Karpas-422 (cell line): Measurements from ENCODE around the gene UGT2B11. TPM values are rescaled to one million over a fixed set of nuclear protein-coding genes. Genes with fewer than 3 reads are reported as not detected.
"Not testable (repeated sequence)": the region's sequence is repeated elsewhere in the genome, so short reads cannot be mapped to it uniquely, and the experiment has no call there.

ENCODE experiments used
- DNase-seq: peaks from one replicate; pipeline ENCODE4 v3.0.0-alpha.2; 2015
- H2AFZ ChIP-seq: fragments of 200-600 bp; sonication (generic); 2 replicates; pipeline ENCODE4 v1.6.1; 2014; ENCODE audit warnings: antibody characterized with exemption, low read length, mixed read lengths
- H3K27ac ChIP-seq: fragments of 200-600 bp; sonication (generic); 2 replicates; pipeline ENCODE4 v1.5.1; 2014; ENCODE audit warnings: mild to moderate bottlenecking, low read length, moderate library complexity
- H3K27me3 ChIP-seq: fragments of 200-600 bp; sonication (generic); 2 replicates; pipeline ENCODE4 v1.6.1; 2014; ENCODE audit warnings: low read length, mixed read lengths
- H3K36me3 ChIP-seq: fragments of 200-600 bp; sonication (generic); 2 replicates; pipeline ENCODE4 v1.6.1; 2014; ENCODE audit warnings: low read length, mixed read lengths; ENCODE audit not compliant: insufficient read depth
- H3K4me1 ChIP-seq: fragments of 200-600 bp; sonication (generic); 2 replicates; pipeline ENCODE4 v1.6.1; 2014; ENCODE audit warnings: mild to moderate bottlenecking, low read length, mixed read lengths
- H3K4me2 ChIP-seq: fragments of 200-600 bp; sonication (generic); 2 replicates; pipeline ENCODE4 v1.6.1; 2014; ENCODE audit warnings: low read length, low read depth, mild to moderate bottlenecking; ENCODE audit not compliant: poor library complexity, severe bottlenecking
- H3K4me3 ChIP-seq: fragments of 200-600 bp; sonication (generic); 2 replicates; pipeline ENCODE4 v1.5.1; 2014; ENCODE audit warnings: mild to moderate bottlenecking, antibody characterized with exemption, low read length, mixed read lengths
- H3K79me2 ChIP-seq: fragments of 200-600 bp; sonication (generic); 2 replicates; pipeline ENCODE4 v1.6.1; 2014; ENCODE audit warnings: mild to moderate bottlenecking, low read length, mixed read lengths
- H3K9ac ChIP-seq: fragments of 200-600 bp; sonication (generic); 2 replicates; pipeline ENCODE4 v1.6.0; 2014; ENCODE audit warnings: low read length
- H3K9me2 ChIP-seq: fragments of 200-600 bp; sonication (generic), shearing (Covaris generic); replicated peaks from 2 replicates; pipeline ENCODE4 v1.6.0; 2014; ENCODE audit warnings: mild to moderate bottlenecking, low read length, moderate library complexity; ENCODE audit not compliant: insufficient read depth
- H3K9me3 ChIP-seq: fragments of 300-700, 200-600 bp; sonication (generic); 2 replicates; pipeline ENCODE4 v1.6.1; 2014; ENCODE audit warnings: low read length, mixed read lengths
- H4K20me1 ChIP-seq: fragments of 200-600 bp; sonication (generic); 2 replicates; pipeline ENCODE4 v1.6.1; 2014; ENCODE audit warnings: mild to moderate bottlenecking, antibody characterized with exemption, low read length, low read depth; ENCODE audit not compliant: insufficient read depth
- total RNA-seq: library from RNA; depleted of rRNA; stranded (reverse); fragments of >200 nt; shearing (Covaris generic); gene quantifications from 2 replicates; pipeline ENCODE4 v1.2.3, GENCODE V29; 2014; ENCODE audit warnings: low replicate concordance; rRNA removed

Gene UGT2B11
- not detected in 2 replicates for total RNA-seq

DNA sequence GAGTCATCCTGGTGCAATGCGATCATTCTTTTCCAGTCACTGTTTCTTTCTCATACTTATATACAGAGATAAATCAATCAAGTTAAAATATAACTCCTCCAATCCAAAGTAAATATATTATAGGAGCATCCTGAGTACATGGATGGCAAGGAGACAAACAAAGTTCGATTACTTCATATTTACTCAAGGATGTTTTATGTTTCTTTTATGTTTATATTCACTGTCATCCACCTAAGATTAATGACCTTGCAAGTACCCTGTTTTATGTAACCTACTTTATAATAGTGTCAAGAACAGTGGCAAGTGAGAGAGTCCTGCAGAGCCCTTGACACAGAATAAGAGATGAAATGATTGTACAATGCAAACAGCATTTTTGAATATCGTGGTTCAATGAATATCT lies at the start of gene UGT2B11:
Gene UGT2B11 (minus strand): TSS at position 33 of the 400 bp plus-strand sequence. CDS start 26 bp downstream, at position 7.
- no peaks in the 10 kb centered on the region for H3K9me3 ChIP-seq
- H3K79me2 ChIP-seq: no peaks in the 10 kb centered on the region
- H3K9me2 ChIP-seq: no peaks in the 10 kb centered on the region
- no peaks in the 10 kb centered on the region for H3K36me3 ChIP-seq
- H3K27me3 ChIP-seq: no peaks in the 10 kb centered on the region
- no peaks in the 10 kb centered on the region for H3K4me1 ChIP-seq
- H3K27ac ChIP-seq: no peak within 1 kb of the TSS
- H2AFZ ChIP-seq: no peak within 1 kb of the TSS
- H3K4me2 ChIP-seq: no peak within 1 kb of the TSS
- DNase-seq: no peak
- no peak within 1 kb of the TSS for H3K9ac ChIP-seq
- H3K4me3 ChIP-seq: no peak within 1 kb of the TSS
- H4K20me1 ChIP-seq: no peaks in the 10 kb centered on the region

DNA sequence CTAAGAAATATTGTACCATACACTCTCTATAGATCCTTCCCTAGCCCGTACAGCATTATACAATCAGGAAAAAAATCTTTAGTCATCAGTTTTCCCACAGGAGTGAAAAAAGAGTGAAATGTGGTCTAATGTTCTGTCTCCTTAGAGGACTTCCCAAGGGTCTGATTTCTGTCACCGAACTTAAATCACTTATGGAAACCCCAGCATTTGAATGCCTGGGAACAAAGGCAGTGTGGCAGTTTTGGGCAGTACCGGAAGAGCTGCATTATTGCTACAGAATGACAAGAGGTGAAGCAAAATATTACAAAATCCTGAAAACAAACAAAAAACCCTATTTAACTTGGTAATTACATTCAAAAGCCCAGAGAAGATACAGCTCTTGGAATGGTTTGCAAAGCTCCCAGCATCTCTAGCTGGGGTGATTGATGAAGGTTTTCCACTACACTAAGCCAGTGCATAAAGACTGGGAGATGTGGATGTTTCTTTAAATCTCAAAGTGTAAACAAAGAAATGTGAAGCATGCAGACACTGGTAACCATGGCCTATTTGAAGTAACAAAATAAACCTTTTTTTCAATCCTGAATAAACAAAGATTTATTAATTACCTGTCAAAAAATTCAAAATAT lies 38.7 kb upstream of the UGT2B11 start:
- not testable (repeated sequence) for DNase-seq, H3K9me3 ChIP-seq, H3K36me3 ChIP-seq, H3K4me2 ChIP-seq, H2AFZ ChIP-seq, H3K9me2 ChIP-seq, H3K79me2 ChIP-seq, H3K4me3 ChIP-seq, H3K27me3 ChIP-seq, H4K20me1 ChIP-seq, H3K4me1 ChIP-seq, H3K27ac ChIP-seq, H3K9ac ChIP-seq

DNA sequence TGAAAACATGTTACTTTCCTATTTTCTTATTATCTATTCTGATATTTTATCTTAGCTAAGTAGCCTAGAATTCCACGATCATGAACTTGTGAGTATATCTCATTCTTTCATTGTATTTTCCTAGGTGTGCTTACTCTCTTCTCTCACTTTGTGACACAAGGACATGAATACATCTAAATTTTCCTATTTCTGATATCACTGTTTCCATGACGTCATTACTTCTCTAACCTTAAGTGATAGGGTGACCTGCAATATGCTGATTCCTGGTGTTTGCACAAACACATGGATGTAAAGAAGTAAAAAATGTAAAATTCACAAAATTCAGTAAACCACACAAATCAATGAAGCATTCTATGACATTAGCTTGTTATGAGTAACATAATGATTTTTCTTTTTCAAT lies 36.3 kb upstream of the UGT2B11 start:
- not testable (repeated sequence) for H3K27me3 ChIP-seq, H3K9me2 ChIP-seq, H3K9ac ChIP-seq, H3K27ac ChIP-seq, H3K4me2 ChIP-seq, H2AFZ ChIP-seq, DNase-seq, H3K79me2 ChIP-seq, H3K9me3 ChIP-seq, H3K4me1 ChIP-seq, H3K36me3 ChIP-seq, H4K20me1 ChIP-seq, H3K4me3 ChIP-seq

DNA sequence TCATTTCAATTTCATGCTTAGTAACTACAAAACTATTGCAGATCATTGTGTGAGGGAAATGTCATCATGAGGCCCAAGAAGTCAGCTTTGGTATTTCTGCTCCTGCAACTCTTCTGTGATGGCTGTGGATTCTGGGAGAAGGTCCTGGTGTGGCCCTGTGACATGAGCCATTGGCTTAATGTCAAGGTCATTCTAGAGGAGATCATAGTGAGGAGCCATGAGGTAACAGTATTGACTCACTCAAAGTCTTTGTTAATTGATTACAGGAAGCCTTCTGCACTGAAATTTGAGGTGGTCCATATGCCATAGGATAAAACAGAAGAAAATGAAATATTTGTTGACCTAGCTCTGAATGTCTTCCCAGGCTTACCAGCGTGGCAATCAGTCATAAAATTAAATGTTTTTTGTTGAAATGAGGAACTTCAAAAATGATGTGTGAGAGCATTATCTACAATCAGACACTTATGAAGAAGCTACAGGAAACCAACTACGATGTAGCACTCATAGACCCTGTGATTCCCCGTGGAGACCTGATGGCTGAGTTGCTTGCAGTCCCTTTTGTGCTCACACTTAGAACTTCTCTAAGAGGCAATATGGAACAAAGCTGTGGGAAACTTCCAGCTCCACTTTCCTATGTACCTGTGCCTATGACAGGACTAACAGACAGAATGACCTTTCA lies 28.2 kb upstream of the UGT2B11 start:
- H3K79me2 ChIP-seq, H3K4me2 ChIP-seq, H3K27ac ChIP-seq, H3K4me3 ChIP-seq, H4K20me1 ChIP-seq, H3K36me3 ChIP-seq, H3K9me3 ChIP-seq, H3K9me2 ChIP-seq, H3K27me3 ChIP-seq, DNase-seq, H2AFZ ChIP-seq, H3K4me1 ChIP-seq, H3K9ac ChIP-seq: not testable (repeated sequence)

DNA sequence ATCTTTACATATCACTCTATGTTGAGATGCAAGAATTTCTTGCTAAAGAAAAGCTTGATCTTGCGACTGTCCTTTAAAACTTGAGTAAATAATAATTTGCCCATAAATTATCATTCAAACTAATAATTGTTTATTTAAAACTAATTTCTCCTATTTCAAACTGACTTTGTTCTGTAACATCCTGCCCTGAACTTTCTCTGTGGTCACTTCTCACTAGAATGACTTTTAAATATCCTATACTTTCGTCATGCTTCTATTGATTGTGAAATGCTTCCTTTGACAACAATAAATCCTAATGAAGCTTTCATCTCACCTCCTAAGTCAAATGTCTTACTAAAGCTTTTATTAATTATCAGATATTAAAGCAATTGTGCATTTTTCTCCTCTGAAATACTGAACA lies 27.2 kb upstream of the UGT2B11 start:
- not testable (repeated sequence) for H3K9me3 ChIP-seq, DNase-seq, H4K20me1 ChIP-seq, H3K9ac ChIP-seq, H3K36me3 ChIP-seq, H3K27ac ChIP-seq, H2AFZ ChIP-seq, H3K9me2 ChIP-seq, H3K4me2 ChIP-seq, H3K4me3 ChIP-seq, H3K4me1 ChIP-seq, H3K79me2 ChIP-seq, H3K27me3 ChIP-seq

DNA sequence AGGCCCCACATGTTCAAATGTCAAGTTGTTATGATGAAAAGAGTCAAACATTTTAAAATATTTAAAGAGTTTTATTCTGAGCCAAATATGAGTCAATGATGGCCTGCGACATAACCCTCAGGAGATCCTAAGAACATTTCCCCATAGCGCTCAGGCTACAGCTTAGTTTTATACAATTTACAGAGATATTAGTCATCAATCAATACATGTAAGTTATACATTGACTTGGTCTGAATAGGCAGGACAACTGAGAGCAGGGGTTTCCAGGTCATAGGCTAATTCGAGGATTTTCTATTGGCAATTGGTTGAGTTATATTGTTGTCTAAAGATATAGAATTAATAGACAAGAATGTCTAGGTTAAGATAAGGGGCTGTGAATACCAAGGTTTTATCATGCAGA lies 26.2 kb upstream of the UGT2B11 start:
- not testable (repeated sequence) for H3K9me2 ChIP-seq, H3K9ac ChIP-seq, H4K20me1 ChIP-seq, H2AFZ ChIP-seq, H3K4me1 ChIP-seq, H3K27ac ChIP-seq, H3K9me3 ChIP-seq, H3K36me3 ChIP-seq, H3K79me2 ChIP-seq, H3K4me3 ChIP-seq, H3K27me3 ChIP-seq, H3K4me2 ChIP-seq, DNase-seq

DNA sequence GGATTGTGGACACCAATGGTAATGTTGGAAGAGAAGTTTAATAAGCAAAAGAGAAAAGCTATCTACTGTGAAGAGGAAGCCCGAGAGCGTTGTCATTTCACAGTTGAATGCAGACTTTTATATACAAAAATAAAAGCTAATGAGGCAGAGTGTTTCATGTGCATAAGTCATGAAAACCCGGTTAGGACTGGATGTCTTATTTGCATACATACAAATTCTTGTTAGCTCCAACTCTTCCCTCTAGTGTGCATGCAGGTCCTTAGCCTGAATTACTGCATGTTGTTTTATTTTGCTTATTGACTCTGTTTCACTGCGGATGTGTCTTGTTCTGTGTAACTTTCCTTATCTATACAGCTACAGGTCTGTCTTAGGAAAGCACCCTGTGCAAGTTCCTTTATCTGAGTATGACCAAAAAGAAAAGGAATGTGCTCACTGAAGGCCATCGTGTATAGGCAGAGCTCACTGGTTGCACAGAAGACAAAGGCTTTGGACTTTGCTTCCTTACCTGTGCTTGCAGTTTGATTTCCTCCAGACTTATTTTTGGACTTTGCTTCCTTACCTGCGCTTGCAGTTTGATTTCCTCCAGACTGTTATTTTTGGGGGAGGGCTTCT lies 25.1 kb upstream of the UGT2B11 start:
- Histone ChIP-seq H3K9me2 (no peaks in the 10 kb centered on the region), H3K27ac (no peak overlapping the region), H2AFZ (no peak overlapping the region), H3K79me2 (no peaks in the 10 kb centered on the region), H3K9ac (no peak overlapping the region), H3K27me3 (no peaks in the 10 kb centered on the region), H3K9me3 (no peaks in the 10 kb centered on the region), H3K36me3 (no peaks in the 10 kb centered on the region), H4K20me1 (no peaks in the 10 kb centered on the region), H3K4me1 (no peaks in the 10 kb centered on the region), H3K4me3 (no peak overlapping the region), H3K4me2 (no peak overlapping the region)
- DNase-seq: no peak

DNA sequence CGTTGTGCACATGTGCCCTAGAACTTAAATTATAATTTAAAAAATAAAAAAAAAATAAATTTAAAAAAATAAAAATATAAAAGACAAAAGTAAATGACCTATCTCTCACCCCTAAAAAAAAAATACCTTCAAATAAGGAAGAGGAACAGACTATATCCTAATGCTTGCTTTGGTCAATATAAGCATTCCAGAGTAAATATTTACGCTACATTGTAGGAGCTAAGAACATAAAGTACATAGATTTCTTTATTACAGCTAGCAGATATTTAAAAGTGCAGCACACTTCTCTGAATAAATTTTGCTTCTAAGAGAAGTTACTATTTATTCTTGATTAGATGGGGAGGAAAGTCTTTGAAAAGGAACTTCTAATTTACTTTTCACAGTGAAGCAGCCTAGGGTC lies 24.5 kb upstream of the UGT2B11 start:
- Histone ChIP-seq H3K79me2 (no peaks in the 10 kb centered on the region), H3K4me1 (no peaks in the 10 kb centered on the region), H3K4me3 (no peak overlapping the region), H3K9ac (no peak overlapping the region), H3K27ac (no peak overlapping the region), H2AFZ (no peak overlapping the region), H3K36me3 (no peaks in the 10 kb centered on the region), H3K9me3 (no peaks in the 10 kb centered on the region), H3K27me3 (no peaks in the 10 kb centered on the region), H4K20me1 (no peaks in the 10 kb centered on the region), H3K4me2 (no peak overlapping the region), H3K9me2 (no peaks in the 10 kb centered on the region)
- no peak for DNase-seq
